Upper lobe of left lung (tissue), 4 donors: ENCODE results near the gene TAAR6.
"Not testable (repeated sequence)": the region's sequence is repeated elsewhere in the genome, so short reads cannot be mapped to it uniquely, and the experiment has no call there.

Experiments
- EP300 ChIP-seq, 4 donors: sonication (generic); formaldehyde crosslinking; IDR thresholded peaks; one replicate each; pipeline ENCODE4 v1.5.1; 2017; ENCODE audit warnings: antibody characterized with exemption in 4 of 4, control low read depth in 2 of 4
- POLR2A ChIP-seq, 4 donors: fragments of 450-650 bp; IDR thresholded peaks; one replicate each; pipeline ENCODE4 v1.5.1; 2016 to 2017; ENCODE audit warnings: antibody characterized with exemption in 4 of 4, mild to moderate bottlenecking in 2 of 4
- POLR2AphosphoS5 ChIP-seq, 2 donors: sonication (generic); formaldehyde crosslinking; IDR thresholded peaks; one replicate each; pipeline ENCODE4 v1.5.1; 2017; ENCODE audit warnings: antibody characterized with exemption in 2 of 2
- TF ChIP-seq, protein P1 (sequence below), 6 experiments: fragments of 450-650 bp in 4 of 6; fragments of 200-600 bp in 2 of 6; sonication (generic) in 2 of 6; IDR thresholded peaks; one replicate each; pipeline ENCODE4 v1.5.1; 2016 to 2019; ENCODE audit warnings: antibody characterized with exemption in 6 of 6

DNA sequence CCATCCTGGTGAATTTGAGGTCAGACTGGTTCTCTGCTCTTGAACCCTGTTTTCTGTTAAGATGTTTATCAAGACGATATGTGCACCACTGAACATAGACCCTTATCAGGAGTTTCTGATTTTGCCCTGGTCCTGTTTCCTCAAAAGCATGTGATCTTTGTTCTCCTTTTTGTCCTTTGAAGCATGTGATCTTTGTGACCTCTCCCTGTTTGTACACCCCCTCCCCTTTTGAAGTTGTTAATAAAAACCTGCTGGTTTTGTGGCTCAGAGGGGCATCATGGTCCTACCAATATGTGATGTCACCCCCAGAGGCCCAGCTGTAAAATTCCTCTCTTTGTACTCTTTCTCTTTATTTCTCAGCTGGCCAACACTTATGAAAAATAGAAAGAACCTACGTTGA, 35.6 kb upstream of the TAAR6 start:
- TF ChIP-seq, protein P1, sequence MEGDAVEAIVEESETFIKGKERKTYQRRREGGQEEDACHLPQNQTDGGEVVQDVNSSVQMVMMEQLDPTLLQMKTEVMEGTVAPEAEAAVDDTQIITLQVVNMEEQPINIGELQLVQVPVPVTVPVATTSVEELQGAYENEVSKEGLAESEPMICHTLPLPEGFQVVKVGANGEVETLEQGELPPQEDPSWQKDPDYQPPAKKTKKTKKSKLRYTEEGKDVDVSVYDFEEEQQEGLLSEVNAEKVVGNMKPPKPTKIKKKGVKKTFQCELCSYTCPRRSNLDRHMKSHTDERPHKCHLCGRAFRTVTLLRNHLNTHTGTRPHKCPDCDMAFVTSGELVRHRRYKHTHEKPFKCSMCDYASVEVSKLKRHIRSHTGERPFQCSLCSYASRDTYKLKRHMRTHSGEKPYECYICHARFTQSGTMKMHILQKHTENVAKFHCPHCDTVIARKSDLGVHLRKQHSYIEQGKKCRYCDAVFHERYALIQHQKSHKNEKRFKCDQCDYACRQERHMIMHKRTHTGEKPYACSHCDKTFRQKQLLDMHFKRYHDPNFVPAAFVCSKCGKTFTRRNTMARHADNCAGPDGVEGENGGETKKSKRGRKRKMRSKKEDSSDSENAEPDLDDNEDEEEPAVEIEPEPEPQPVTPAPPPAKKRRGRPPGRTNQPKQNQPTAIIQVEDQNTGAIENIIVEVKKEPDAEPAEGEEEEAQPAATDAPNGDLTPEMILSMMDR (IDR thresholded peaks at IDR 0.05) = not testable (repeated sequence)
- TF ChIP-seq EP300, POLR2AphosphoS5, POLR2A (IDR thresholded peaks at IDR 0.05): not testable (repeated sequence)
